ENCODE data around the gene ADAM19. TPM values are rescaled to one million over a fixed set of nuclear protein-coding genes. Genes with fewer than 3 reads are reported as not detected.
A peak's percentile ranks its signal among the peaks of the same experiment; 100 is the strongest.

Gene ADAM19
- total RNA-seq, 1 donor from 2014 or later = 23.0 TPM

DNA sequence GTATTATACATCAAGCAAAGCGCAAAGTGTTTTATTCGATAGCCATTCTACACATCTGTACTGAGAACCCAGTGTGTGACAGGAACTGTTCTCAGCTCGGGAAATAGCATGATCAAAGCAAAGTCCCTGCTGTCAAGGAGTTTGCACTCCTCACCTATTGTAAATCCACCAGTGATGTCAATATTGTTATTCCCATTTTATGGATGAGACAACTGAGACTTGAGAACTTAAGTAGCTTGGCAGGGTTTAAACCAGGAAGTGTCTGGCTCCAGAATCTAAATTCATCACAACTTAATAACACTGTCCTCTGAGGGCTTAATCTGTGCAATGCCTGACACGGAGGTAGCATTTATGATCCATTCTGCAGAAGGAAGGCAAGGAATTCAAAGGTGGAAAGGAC, 50.7 kb downstream of the ADAM19 start:
- intact Hi-C loops (cut with DNase I) = no loop called here
- no peak for DNase-seq (ENCODE audit: low spot score)
- no peak for ATAC-seq

DNA sequence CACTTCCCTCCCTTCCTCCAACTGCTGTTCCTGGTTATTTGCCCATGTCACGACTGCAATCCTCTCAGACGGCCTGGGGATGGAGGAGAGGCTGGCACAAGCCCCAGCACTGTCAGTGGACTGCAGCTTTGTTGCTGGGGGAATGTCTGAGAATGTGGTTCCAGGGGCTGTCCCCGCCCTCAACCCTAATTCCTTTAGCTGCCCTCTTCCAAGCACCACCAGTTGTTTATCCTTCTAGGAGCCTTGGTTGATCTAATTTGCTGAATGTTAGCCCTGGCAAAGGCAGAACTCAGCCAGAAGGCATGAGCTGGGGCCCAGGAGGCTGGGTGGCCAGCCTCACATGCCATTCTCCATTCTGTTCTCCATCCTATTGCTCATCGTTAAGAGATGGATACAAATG, 51.6 kb downstream of the ADAM19 start:
- intact Hi-C loops (cut with DNase I) = no loop called here
- ATAC-seq = no peak
- DNase-seq (ENCODE audit: low spot score) = no peak

DNA sequence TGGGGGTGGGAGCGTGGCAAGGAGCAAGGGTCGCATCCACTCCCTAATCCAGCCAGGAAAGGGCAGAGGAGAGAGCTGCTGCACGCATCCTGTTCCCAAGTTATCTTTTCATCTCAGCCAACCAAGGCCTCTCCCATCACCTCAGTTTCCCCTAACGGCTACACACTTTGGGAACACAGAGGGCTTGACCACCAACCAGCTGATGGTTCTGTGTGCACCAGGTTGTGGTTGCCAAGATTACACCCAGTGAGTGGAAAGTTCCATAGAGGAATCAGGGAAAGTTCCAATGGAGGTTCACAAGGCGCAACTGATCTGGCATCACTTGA, 53.9 kb downstream of the ADAM19 start:
- intact Hi-C loops (cut with DNase I) = no loop called here
- ATAC-seq = no peak
- DNase-seq (ENCODE audit: low spot score) = no peak

DNA sequence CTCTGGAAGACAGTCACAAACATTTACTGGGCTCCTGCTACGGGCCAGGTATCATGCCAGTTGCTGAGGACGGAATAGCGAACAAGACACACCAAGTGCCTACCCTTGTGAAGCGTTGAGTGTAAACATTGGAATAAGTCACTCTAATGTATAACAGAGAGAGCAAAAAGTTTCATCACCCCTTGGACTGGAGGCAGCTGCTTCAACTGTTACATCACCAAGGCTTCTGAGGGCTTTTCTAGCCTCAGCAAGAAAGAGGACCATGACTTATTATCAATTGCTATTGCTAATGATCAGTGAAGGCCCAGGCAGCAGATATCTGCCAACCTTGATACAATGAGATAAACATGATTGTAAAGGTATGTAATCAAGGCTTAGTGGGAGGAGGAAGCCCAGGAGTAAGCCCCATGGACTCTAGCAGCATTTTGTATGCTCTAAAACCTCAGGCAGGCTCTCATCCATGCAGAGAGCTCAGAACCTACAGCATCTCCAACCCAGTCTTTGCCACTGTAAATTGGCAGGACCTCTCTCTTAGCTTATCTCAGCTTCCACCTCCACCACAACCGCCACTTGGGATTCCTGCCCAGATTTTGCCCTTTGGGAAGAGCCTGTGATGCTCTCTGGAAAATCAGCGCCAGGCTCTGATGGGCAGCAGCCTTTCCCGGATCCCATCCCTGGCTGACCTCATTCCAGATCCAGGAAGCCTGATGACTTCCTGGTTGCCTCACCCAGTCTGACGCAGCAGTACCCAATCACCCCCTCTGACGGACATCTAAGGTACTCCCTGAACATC, 54.5 kb downstream of the ADAM19 start:
- intact Hi-C loops (cut with DNase I) = no loop called here
- ATAC-seq = peak; percentile 63
- DNase-seq (ENCODE audit: low spot score) = no peak

DNA sequence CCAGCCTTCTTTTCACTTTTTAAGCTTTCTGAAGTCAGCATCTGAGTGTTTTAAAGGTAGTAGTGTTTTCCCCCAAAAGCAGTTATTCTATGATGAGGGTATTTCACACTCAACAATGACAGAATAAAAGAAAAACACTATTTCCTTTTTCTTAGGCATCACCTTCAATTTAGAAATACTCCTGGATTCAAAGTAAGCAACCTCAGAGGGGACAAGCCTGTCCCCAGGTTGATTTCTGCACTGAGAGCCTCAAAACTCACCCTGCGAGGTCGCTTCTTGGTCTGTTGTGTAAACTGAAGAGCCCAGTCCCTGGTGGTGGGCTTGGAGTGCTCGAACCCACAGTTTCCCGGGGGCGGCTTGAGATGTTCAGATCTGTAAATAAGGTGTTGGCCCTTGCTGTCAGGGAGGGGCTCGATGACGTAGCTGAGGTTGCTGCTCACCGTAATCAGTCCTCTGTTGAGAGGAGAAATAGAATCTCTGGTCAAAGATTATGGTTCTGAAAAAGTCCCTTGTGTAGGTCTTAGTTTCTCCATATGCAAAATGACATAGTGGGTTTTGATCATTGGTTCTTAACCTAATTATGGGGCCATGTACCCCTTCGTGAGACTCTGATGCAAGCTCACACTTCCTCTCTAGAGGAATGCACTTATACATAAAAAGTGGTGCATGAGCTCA, 55.9 kb downstream of the ADAM19 start:
- no peak for ATAC-seq
- DNase-seq (ENCODE audit: low spot score) = no peak
- intact Hi-C loops (cut with DNase I) = no loop called here

DNA sequence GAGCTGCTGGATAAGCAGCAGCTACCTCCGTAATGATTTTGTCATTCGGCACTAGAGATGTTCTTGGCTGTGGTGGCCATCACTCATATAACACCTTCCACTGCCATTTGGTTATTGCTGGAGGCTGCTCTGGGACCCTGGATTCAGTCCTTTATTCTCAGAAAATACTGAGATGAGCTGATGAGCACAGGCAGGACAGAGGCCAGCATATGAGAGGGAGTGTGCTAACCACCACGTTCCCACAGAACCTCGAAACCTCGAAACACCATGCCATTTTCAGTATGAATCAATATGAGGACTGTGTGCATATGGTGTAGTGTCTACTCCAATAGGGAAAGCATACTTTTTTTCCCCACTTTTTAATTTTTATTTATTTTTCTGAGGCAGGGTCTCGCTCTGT, 56.6 kb downstream of the ADAM19 start:
- DNase-seq (ENCODE audit: low spot score) (no peak), ATAC-seq (no peak)
- intact Hi-C loops (cut with DNase I) = no loop called here

DNA sequence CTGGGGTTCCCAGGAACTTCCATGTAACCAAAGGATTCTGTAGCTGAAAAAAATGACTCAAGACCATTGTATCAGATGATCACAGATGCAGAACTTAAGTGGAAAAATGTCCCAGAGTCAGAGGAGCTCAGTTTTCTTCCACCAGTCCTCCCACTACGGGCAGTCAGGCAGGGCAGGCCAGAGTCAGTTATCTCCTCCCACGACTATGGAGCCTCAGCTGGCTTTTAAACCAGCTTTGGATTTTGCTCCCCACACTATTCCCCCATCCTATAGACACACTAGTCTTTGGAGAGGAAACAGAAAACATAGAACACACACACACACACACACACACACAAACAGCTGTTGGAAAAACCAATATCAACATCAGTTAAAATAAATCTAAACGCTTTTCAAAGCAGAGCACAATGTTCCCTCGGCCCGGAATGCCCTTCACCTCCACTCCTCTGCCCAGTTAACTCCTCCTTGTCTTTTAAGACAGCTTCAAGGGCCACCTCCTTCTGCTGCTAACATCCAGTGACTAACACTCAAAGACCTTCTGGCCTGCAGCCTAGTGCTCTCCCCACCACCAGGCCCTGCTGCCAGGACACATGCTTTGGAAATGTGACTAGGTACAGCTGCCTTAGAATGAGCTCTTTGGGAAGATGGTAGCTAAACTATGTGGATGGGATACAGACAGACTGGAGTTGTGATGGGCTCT, 58.8 kb downstream of the ADAM19 start:
- no peak for DNase-seq (ENCODE audit: low spot score)
- peak; percentile 45 for ATAC-seq
- intact Hi-C loops (cut with DNase I) = no loop called here

DNA sequence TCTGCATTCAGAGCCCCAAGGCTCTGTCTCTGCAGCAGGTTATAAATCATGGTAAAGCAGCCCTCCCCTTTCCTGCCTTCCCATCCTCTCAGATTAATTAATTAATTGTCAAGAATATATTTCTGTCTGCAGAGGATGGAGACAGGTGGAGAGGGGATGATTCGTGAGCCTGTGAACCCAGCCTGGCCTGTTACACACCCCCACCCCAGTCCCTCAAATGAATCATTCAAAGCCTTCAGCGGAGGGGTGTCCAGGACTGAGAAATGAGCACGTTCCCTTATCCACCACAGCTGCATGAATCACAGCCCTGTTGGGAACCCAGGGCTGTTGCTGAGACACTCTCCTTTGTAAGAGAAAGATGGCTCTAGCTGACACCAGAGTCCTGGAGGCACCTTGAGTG, 59.6 kb downstream of the ADAM19 start:
- intact Hi-C loops (cut with DNase I) = no loop called here
- no peak for ATAC-seq
- no peak for DNase-seq (ENCODE audit: low spot score)

DNA sequence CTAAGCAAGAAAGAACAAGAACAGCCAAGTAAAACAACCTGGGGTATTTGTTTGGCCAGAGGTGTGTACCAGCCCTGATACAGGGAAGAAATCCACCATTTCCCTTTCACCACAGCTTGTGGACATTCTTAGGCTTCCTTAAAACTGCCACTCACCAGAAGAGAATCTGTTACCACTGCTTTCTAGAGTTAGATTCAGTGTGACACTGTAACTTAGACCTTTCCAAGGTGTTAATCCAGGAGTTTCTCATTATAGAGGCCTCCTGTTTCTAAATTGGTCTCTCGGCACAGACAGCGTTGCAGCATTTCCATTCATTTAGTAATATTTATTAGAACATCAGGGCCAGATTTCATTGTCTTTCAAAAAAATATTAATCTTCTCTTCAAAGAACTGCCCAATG, 60.6 kb downstream of the ADAM19 start:
- no peak for DNase-seq (ENCODE audit: low spot score)
- no peak for ATAC-seq
- intact Hi-C loops (cut with DNase I) = no loop called here

DNA sequence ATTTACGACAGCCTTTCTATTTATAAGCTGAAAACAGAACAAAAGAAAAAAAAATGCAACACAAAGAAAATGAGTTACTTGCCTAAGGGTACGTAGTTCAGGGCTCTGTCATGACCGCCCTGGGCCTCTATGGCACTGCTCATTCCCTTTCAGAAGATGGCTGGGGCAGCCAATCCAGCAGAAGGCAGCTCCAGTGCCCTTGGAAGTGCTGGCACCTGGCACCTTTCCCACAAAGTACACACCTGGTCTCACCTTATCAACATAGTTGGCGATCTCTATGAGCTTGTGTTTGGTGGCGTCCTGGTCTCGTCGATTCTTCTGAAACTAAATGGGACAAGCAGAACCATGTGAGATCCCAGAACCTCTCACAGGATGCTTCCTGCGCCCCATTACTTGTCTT, 62.4 kb downstream of the ADAM19 start:
- intact Hi-C loops (cut with DNase I) = no loop called here
- no peak for ATAC-seq
- DNase-seq (ENCODE audit: low spot score) = no peak

DNA sequence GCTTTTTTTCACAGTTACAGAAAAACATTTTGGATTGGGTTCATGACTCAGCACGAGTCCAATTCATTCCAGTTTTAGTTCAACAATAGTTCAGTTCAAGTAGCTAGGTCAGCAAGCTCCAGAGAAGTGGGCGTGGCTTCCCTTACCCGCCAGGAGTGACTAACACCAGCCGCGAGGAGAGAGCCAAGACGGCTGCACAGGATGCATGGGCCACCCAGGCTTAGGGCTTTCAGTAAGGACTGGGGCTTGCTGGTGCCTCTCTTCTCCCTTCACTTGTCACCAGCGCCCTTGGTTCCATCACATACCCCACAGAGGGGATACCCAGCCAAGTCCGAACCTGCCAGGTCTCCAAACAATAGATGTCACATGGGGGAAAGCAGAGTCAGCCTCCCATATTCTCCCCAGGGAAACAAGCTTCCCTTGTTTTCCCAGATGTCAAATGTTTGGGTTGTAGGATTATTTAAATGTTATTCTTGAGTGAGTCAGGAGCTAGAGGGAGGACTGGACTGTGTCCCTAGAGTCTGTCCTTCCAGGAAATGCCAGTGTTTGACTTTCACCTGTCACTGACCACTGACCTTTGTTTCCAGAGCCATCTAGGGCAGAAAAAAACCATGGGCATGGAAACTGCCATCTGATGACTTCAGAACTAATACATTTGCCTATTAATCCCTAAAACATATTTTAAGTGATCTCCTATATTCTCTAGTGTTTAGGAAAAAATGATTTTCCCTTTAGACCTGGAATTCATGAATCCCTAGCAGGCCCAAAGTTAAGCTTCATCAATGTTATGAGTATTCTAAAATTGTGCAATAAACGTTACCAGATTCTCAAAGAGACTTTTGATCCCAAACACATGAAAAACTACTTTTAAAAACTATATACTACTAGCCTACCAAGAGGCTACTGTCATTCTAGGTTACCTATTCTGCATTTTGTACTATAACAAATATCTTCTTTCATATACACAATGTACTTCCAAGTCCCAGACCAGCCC, 63.6 kb downstream of the ADAM19 start:
- DNase-seq (ENCODE audit: low spot score) = peak; percentile 97
- intact Hi-C loops (cut with DNase I) = no loop called here
- ATAC-seq = peak; percentile 99

DNA sequence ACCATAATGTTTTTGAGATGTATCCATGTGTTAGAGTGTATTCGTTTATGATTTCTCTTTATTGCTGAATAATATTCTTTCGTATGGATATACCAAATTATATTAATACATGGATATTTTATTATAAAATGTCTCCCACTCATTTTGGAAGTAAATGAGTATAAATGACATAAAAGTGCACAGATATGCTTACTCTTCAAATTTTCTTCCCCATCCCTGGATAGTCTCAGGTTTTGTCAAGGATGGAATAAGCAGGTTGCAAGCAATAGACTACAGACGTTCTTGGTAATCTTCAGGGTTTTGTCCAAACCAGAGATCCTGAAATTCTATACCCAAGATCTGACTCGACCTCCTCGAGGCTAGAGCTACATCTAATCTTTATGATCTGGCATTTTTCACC, 64.9 kb downstream of the ADAM19 start:
- DNase-seq (ENCODE audit: low spot score) (no peak), ATAC-seq (no peak)
- intact Hi-C loops (cut with DNase I) = no loop called here

DNA sequence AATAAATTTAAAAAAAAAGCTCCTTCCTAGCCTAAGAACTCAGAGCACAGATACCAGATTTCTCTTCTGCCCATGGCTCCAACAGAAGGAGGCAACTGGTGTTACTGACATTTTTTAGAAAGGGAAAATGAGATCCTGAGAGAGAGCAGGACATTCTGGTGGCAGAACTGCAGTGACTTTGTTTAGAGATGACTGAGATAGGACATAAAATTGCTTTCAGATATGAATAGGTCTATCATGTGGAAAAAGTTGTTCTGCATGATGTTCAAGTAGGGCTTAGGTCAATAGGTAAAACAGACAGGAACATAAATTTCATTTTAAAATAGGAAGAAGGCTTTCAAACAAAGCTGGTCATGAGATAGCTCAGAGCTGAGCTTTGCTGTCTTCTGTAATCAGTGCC, 66.0 kb downstream of the ADAM19 start:
- DNase-seq (ENCODE audit: low spot score) (no peak), ATAC-seq (no peak)
- intact Hi-C loops (cut with DNase I) = no loop called here

DNA sequence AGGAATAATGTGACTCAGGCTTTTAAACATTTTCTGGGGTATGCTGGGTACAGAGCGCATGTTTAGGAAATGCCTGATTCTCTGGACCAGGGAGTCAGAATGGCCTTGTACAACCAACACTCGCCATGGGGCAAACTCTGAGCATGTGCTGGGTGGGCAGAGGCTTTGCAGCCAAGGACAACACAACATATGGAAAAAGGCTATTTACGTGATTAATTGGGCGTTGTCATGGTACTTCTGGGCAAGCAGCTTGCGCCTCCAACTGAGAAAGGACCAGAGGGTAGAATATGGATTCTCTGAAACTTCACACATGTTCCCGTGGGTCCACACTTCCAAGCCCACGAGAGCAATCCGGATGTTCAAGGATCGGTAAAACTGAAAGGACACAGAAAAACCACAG, 66.5 kb downstream of the ADAM19 start:
- intact Hi-C loops (cut with DNase I) = no loop called here
- DNase-seq (ENCODE audit: low spot score) (no peak), ATAC-seq (no peak)

DNA sequence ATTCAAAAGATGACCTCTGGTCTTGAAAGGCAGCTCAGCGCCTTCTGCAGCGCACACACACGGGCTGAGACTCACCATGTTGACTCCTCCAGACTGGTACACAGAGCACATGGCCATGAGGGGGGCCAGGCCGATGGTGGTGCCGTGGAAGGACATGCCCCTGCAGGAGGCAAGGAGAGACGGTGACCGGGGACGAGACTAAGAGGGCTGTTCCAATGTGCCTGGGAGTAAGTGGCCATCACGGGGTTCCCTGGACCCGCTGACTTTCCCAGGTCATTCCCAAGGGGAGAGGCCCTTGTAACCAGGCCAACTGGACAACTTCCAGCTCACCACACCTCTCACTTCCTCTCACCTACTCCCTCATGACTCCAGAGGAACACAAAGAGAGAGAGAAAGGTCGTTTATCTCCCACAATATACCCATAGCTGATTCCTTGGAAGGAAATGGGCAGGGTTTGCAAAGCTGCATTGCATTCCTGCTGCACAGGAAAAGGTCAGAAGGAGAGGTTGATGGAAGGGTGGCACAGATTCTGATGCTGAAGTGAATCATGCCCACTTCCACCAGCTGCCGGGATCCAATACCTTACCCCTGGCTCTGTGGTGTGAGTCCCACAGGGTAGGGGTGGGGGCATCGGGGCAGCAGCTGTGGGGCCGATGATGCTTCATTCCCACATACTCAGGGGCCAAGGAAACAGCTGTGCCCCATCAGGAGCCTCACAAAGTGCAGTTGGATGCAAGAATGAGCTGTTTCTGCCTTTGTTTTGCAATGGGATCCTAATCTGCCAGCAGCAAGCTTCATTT, 68.4 kb downstream of the ADAM19 start:
- ATAC-seq (no peak), DNase-seq (ENCODE audit: low spot score) (no peak)
- intact Hi-C loops (cut with DNase I) = no loop called here

DNA sequence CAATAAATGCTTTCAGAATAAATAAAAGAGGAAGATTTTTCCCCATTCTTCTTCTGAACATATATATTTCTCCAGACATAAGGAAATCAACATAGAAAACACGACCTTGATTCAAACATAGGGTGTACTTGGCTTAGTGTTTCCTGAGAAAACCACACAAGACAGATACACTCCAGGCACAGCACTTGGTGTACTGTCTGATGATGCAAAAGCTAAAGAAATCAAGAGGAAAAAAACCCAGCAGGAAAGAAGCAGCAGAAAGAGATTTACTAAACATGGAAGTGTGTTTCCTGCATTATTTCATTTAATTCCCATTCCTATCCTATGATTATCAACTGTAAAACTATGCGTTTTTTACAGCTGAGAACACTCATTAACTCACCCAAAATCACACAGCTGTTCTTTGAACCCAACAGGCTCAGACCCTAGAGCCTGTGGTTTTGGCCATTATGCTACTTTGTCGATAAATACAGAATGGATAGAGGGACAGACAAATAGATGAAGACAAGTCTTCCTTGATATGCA, 69.4 kb downstream of the ADAM19 start:
- intact Hi-C loops (cut with DNase I) = no loop called here
- DNase-seq (ENCODE audit: low spot score) = no peak
- no peak for ATAC-seq

DNA sequence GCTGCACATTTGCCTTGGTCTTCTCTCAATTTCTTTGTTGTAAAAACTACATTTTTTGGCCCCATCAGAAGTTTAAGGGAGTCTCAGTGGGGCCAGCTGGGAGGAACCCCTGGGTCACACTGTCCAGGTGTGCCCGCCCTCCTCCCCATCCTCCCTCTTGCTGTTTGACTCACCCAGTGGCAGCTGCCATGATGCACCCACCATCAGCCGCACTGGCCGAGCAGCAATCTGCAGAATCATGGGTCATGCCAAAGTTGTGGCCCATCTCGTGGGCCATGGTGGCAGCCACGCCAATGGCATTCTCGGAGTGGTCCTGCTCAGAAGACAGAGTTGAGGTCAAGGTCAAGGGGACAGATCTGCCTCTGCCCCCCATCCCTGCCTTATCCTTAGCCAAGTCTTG, 70.1 kb downstream of the ADAM19 start:
- ATAC-seq (no peak), DNase-seq (ENCODE audit: low spot score) (no peak)
- intact Hi-C loops (cut with DNase I) = no loop called here

DNA sequence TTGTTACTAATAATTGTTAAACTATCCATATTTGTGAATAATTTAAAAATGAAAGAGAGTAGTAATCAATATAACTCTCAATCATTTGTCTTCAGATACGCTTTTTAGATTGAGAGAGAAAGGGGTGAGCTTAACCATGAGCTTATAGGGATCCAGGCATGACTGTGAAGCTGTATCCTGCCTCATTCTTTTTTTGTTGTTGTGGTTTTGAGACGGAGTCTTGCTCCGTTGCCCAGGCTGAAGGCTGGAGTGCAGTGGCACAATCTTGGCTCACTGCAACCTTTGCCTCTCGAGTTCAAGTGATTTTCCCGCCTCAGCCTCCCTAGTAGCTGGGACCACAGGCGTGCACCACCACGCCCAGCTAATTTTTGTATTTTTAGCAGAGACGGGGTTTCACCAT, 71.5 kb downstream of the ADAM19 start:
- intact Hi-C loops (cut with DNase I) = no loop called here
- DNase-seq (ENCODE audit: low spot score) = no peak
- ATAC-seq = no peak
